GM10248 (cell line): ENCODE results near the gene TOR1A.
"Not testable (repeated sequence)": the region's sequence is repeated elsewhere in the genome, so short reads cannot be mapped to it uniquely, and the experiment has no call there.

Experiments used
- CTCF ChIA-PET: fragments of 300-600 bp; sonication (Branson Sonifier 250); formaldehyde crosslinking; extraction: SDS; loops from one replicate; lab custom pipeline; 2021; ENCODE audit warnings: antibody characterized with exemption; lab: Yijun Ruan, JAX
- POLR2A ChIA-PET: fragments of 350-650 bp; sonication (Branson Sonifier 250); formaldehyde crosslinking; extraction: SDS; loops from one replicate; lab custom pipeline; 2020; ENCODE audit warnings: antibody characterized with exemption; lab: Yijun Ruan, JAX
- DNase-seq: peaks from one replicate; pipeline ENCODE4 v3.0.0; 2012; ENCODE audit errors: extremely low spot score
- CTCF ChIP-seq: IDR thresholded peaks from 2 replicates; pipeline ENCODE4 v1.5.1; 2012; ENCODE audit warnings: mild to moderate bottlenecking, low read depth; ENCODE audit errors: extremely low read depth, missing control alignments, control extremely low read depth

Gene TOR1A

GRCh38 chr9:129786481-129786880 lies 37.5 kb downstream of the TOR1A start:
- DNase-seq: no peak
- POLR2A ChIA-PET: no interaction called here
- CTCF ChIA-PET: interaction anchor here (1.2 to 8.6 kb wide), 2 partner anchors 50 to 60 kb away, joined by 11 to 99 read pairs; no protein-coding TSS in a partner anchor
- TF ChIP-seq CTCF: no peak

GRCh38 chr9:129785866-129786265 lies 38.1 kb downstream of the TOR1A start:
- POLR2A ChIA-PET: no interaction called here
- CTCF ChIA-PET: interaction anchor here (1.0 to 8.6 kb wide), 3 partner anchors 49 to 106 kb away, joined by 3 to 99 read pairs (median 66); no protein-coding TSS in a partner anchor
- no peak for TF ChIP-seq CTCF
- no peak for DNase-seq

GRCh38 chr9:129784970-129785369 lies 39.0 kb downstream of the TOR1A start:
- DNase-seq, POLR2A ChIA-PET: not testable (repeated sequence)
- CTCF ChIA-PET: interaction anchor here (2.1 to 8.6 kb wide), 4 partner anchors 8 to 58 kb away, joined by 5 to 99 read pairs (median 36); no protein-coding TSS in a partner anchor

DNA sequence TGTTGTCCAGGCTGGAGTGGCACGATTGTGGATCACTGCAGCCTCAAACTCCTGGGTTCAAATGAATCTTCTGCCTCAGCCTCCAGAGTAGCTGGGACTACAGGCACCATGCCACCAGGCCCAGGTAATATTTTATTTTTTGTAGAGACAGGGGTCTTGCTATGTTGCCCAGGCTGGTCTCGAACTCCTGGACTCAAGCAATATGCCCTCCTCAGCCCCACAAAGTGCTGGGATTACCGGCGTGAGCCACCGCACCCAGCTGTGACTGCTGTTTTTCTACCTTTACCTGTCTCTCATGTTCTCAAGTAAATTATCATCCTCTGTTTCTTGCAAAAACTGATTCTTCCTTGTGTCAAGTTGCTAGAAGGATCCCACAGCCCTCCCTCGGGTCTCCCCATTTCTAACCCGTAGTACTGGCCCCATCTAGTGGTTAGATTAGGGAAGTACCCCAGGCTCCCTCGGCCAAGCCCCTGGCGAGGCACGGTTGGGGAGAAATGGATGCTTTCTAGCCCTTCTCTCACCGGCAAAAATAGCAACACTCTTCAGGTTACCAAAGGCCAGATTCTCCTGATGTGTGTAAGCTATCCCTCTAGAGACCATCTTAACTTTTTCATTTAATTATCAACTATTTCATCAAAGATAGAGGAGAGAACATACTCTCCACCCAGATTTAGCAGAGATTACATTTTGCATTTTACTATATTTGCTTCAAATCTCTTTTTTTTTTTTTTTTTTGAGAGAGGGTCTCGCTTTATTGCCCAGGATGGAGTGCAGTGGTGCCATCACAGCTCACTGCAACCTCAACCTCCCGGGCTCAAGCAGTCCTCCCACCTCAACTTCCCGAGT lies 40.2 kb downstream of the TOR1A start:
- CTCF ChIA-PET: interaction anchor here (0.8 to 8.6 kb wide), 11 partner anchors 9 to 653 kb away, joined by 3 to 99 read pairs (median 5); partner anchors contain the start of gene NTMT1
- POLR2A ChIA-PET: no interaction called here
- peak; percentile 88 for DNase-seq
- peak; percentile 70 for TF ChIP-seq CTCF

DNA sequence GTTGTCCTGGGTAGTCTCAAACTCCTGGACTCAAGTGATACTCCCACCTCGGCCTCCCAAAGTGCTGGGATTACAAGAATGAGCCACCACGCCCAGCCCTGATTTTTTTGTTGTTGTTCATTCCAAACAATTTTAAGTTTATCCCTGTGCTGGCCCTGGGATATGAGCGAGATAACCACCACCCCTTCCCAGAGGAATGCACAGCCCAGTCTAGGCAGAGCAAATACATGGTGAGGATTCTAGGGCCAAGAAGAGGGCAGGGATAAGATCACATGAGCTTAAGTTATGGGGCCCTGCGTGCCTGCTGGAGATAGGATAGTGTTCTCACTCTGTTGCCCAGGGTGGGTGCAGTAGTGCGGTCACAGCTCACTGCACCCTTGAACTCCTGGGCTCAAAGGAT lies 42.0 kb downstream of the TOR1A start:
- POLR2A ChIA-PET: no interaction called here
- CTCF ChIA-PET: interaction anchor here (1.2 to 8.6 kb wide), 6 partner anchors 8 to 651 kb away, joined by 3 to 99 read pairs (median 20); no protein-coding TSS in a partner anchor

DNA sequence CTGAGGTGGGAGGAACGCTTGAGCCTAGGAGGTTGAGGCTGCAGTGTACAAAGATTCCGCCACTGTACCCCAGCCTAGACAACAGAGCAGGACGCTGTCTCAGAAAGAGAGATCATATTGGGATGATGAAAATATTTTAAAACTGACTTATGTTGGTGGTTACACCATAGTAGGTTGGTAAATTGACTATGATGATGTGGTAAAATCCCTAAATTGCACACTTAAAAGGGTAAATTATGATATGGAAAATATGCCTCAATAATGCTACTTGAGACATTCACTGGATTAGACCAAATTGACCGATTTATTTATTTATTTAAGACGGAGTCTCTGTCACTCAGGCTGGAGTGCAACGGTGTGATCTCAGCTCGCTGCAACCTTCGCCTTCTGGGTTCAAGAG lies 42.8 kb downstream of the TOR1A start:
- TF ChIP-seq CTCF: no peak
- POLR2A ChIA-PET: no interaction called here
- CTCF ChIA-PET: interaction anchor here (1.2 to 8.6 kb wide), 6 partner anchors 9 to 650 kb away, joined by 3 to 99 read pairs (median 20); no protein-coding TSS in a partner anchor
- DNase-seq: no peak

More for the DNA sequence above, 42.0 kb downstream of the TOR1A start:
- no peak for TF ChIP-seq CTCF
- DNase-seq: no peak

- DNase-seq: no peak
- ChIA-PET POLR2A (no interaction called here), CTCF (interaction anchor here (1.1 to 6.3 kb wide), 2 partner anchors 10 to 53 kb away, joined by 3 to 66 read pairs; no protein-coding TSS in a partner anchor)
- no peak for TF ChIP-seq CTCF
These were observed 44.3 kb downstream of the TOR1A start for GRCh38 chr9:129779560-129780190.
